HUES48 (cell line): ENCODE measurements around the gene MAP2K2.

Source experiments
- H3K27ac ChIP-seq: one replicate; pipeline ENCODE4 v1.7.0; 2013; ENCODE audit warnings: low read depth, low read length, inconsistent platforms
- H3K27me3 ChIP-seq: 2 replicates; pipeline ENCODE4 v1.6.1; 2013; ENCODE audit warnings: mild to moderate bottlenecking, low read length; ENCODE audit not compliant: control insufficient read depth, insufficient read depth
- H3K36me3 ChIP-seq: 2 replicates; pipeline ENCODE4 v1.6.1; 2013; ENCODE audit warnings: low read length; ENCODE audit not compliant: control insufficient read depth, insufficient read depth
- H3K4me1 ChIP-seq: 2 replicates; pipeline ENCODE4 v1.6.1; 2013; ENCODE audit warnings: mild to moderate bottlenecking, low read length; ENCODE audit not compliant: control insufficient read depth, insufficient read depth
- H3K4me3 ChIP-seq: 2 replicates; pipeline ENCODE4 v1.5.1; 2013; ENCODE audit warnings: mild to moderate bottlenecking, low read depth, low read length
- H3K9ac ChIP-seq: 2 replicates; pipeline ENCODE4 v1.6.1; 2013; ENCODE audit warnings: mild to moderate bottlenecking, low read depth, low read length, moderate library complexity
- H3K9me3 ChIP-seq: 2 replicates; pipeline ENCODE4 v1.6.1; 2013; ENCODE audit warnings: low read length; ENCODE audit not compliant: control insufficient read depth, insufficient read depth

Gene MAP2K2

DNA sequence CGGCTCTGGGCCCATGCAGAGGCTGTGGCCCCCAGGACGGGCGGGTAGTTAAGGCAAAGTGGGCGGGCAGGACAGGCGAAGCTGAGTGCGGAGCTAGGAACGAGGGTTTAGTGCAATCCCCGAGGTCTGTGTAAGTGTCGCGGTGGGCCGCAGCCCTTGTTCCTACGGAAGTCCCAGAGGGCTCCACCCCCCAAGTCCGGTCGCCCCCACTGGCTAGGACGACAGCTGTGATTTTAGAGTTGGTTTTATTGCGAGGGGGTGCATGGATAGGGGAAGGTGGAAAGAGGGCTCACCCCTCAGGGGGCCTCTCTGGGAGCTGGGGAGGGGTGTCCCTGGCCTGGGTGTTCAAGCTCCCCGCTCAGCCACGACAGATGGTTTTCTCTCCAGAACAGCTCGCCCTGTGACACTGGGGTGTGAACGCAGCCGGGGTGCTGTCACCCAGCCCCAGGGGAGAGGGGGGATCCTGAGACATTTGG is 78.9 kb downstream of the MAP2K2 start:
- H3K4me3 ChIP-seq, result no peak overlapping the region
- no peaks in the 10 kb centered on the region for H3K27me3 ChIP-seq
- no peak overlapping the region for H3K27ac ChIP-seq
- H3K4me1 ChIP-seq, result no peaks in the 10 kb centered on the region
- H3K36me3 ChIP-seq, result peaks cover 21% of the 10 kb centered on the region
- H3K9me3 ChIP-seq, result no peaks in the 10 kb centered on the region
- no peak overlapping the region for H3K9ac ChIP-seq

DNA sequence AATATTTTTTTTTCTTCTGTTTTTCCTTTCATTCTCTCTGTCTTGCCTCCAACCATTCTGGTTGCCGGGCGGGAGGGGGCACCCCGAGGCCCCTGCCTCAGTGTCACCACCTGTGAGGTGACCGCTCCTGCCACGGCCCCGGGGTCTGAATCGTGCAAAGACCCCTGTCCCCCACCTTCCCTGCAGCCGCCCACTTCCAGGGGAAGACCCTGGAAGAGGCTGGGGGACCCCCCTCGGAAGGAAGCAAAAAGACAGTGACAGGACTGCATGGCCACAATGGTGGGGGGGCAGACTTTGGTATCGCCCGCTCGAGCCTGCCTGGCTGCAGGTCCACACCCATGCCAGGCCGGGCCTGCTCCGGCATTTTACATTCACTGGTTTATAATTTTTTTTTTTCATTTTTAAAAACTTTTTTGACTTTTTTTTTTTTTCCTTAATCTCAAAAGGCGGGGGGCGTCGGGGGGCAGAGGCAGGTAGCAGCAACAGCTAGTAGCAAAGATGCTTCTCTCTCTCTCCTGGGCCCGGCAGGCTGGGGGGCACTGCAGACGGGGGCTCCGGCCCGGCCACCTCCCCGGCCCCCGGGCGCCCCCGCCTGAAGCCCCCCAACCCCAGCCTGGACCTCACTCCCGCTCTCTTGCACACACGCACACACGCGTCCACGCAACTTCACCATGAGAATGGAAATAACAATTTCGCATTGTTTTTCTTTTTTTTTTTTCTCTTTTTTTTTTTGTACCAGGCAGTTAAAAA is 79.8 kb downstream of the MAP2K2 start:
- no peak overlapping the region for H3K27ac ChIP-seq
- peaks cover 15% of the 10 kb centered on the region for H3K36me3 ChIP-seq
- no peak overlapping the region for H3K9ac ChIP-seq
- no peak overlapping the region for H3K4me3 ChIP-seq
- no peaks in the 10 kb centered on the region for H3K27me3 ChIP-seq
- H3K4me1 ChIP-seq, result no peaks in the 10 kb centered on the region
- H3K9me3 ChIP-seq, result no peaks in the 10 kb centered on the region

DNA sequence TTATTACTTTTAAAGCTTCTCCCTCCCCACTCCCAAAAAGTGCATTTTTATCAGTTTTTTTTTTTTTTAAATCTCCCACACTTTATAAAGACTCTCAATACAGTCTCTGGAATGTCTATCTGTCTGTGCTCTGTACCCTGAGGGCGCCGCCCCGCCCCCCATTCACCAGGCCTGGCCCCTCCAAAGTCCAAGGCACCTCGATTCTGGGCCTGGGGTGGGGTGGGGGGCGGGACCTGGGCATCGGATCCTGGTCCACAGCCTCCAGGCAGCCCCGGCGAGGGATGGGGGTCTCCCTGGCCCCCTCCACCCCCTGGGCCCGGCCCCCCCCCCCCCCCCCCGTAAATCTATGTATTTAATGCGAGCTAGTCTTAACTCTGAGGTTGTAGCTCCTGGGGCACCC is 80.5 kb downstream of the MAP2K2 start:
- no peaks in the 10 kb centered on the region for H3K4me1 ChIP-seq
- H3K9me3 ChIP-seq, result no peaks in the 10 kb centered on the region
- H3K4me3 ChIP-seq, result no peak overlapping the region
- H3K27ac ChIP-seq, result no peak overlapping the region
- peaks cover 14% of the 10 kb centered on the region for H3K36me3 ChIP-seq
- no peaks in the 10 kb centered on the region for H3K27me3 ChIP-seq
- H3K9ac ChIP-seq, result no peak overlapping the region

DNA sequence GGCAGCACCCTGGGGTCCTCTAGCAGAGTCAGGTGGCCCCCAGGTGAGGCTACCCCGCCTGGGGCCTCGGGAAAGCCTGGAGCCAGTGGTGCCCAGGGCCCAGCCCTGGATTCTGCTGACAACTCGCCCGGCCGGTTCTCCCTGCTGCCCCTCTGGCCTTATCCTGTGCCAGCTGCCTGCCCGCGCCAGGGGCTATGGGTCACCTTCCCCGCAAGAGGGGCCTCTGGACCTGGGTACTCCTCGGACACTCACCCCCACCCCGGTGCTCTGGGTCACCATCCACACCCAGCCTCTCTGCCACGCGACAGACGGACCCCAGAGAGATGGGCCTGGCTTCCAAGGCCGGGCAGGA is 81.2 kb downstream of the MAP2K2 start:
- H3K4me1 ChIP-seq, result no peaks in the 10 kb centered on the region
- no peak overlapping the region for H3K9ac ChIP-seq
- H3K9me3 ChIP-seq, result no peaks in the 10 kb centered on the region
- no peak overlapping the region for H3K27ac ChIP-seq
- 0 out of 2 replicates have a peak, but pooled peaks cover 10% of the 10 kb centered on the region for H3K36me3 ChIP-seq
- H3K4me3 ChIP-seq, result no peak overlapping the region
- no peaks in the 10 kb centered on the region for H3K27me3 ChIP-seq

DNA sequence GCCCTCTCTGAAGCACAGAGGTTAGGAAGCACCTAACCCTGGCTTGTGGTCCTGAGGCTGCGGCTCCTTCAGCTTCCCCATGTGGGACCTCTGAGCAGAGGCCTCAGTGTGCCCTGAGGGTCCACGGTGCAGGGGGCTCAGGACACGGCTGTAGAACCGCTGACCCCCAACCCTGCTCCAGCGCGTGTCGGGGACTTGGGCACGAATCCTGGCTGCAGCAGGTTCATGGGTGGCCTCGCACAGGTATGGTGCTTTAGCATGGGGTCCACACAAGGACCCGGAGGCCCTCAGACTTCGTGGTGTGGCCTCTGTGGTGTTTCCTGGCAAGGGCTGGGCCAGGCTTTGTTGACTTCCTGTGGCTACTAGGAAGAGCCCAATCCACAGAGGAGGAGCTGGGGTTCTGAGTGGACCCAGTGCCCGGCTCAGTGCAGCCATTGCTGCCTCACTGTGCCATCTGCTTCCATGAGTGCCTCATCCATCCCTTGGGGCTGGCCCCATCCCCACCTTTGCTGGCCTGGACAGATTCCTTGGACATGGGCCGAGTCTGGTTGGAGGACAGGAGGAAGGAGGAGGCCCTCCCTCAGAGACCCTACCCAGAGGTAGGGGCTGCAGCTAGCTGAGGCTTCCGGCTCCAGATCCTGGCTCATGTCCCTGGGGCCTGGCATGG is 81.7 kb downstream of the MAP2K2 start:
- Histone ChIP-seq H3K4me1 (no peaks in the 10 kb centered on the region), H3K4me3 (no peak overlapping the region), H3K36me3 (peaks cover 16% of the 10 kb centered on the region; the same call in 1 of the 2 replicates), H3K9me3 (no peaks in the 10 kb centered on the region), H3K27me3 (no peaks in the 10 kb centered on the region), H3K27ac (no peak overlapping the region), H3K9ac (no peak overlapping the region)
